SU-DHL-6 (cell line): ENCODE measurements around the gene ANXA7.

ENCODE experiments used
- H2AFZ ChIP-seq: fragments of 200-600 bp; sonication (generic); 2 replicates; pipeline ENCODE4 v1.6.1; 2014; ENCODE audit warnings: low read depth, mild to moderate bottlenecking, moderate library complexity, mixed read lengths, antibody characterized with exemption, low read length; ENCODE audit not compliant: severe bottlenecking
- H3F3A ChIP-seq: fragments of 200-600 bp; shearing (Covaris generic); 2 replicates; pipeline ENCODE4 v1.6.0; 2016; ENCODE audit warnings: antibody characterized with exemption, mild to moderate bottlenecking; ENCODE audit not compliant: insufficient read depth
- H3K27ac ChIP-seq: fragments of 200-600 bp; sonication (generic); 2 replicates; pipeline ENCODE4 v1.5.1; 2016; ENCODE audit warnings: low read depth, mild to moderate bottlenecking, low read length, moderate library complexity, mixed read lengths
- H3K27me3 ChIP-seq: fragments of 200-600 bp; sonication (generic), shearing (Covaris generic); 2 replicates; pipeline ENCODE4 v1.6.0; 2014; ENCODE audit warnings: mild to moderate bottlenecking, low read length
- H3K36me3 ChIP-seq: fragments of 200-600 bp; sonication (generic); 2 replicates; pipeline ENCODE4 v1.6.1; 2014; ENCODE audit warnings: mild to moderate bottlenecking, low read length, mixed read lengths
- H3K4me2 ChIP-seq: fragments of 300-600, 200-600 bp; shearing (Covaris generic), sonication (generic); 2 replicates; pipeline ENCODE4 v1.6.0; 2014; ENCODE audit warnings: low read length, low read depth, mild to moderate bottlenecking; ENCODE audit not compliant: poor library complexity, severe bottlenecking
- H3K4me3 ChIP-seq: fragments of 200-600 bp; sonication (generic); 2 replicates; pipeline ENCODE4 v1.5.1; 2014; ENCODE audit warnings: antibody characterized with exemption, low read length, mild to moderate bottlenecking, mixed read lengths; ENCODE audit not compliant: insufficient read depth, poor library complexity, severe bottlenecking
- H3K79me2 ChIP-seq: fragments of 200-600 bp; sonication (generic); 2 replicates; pipeline ENCODE4 v1.6.1; 2014; ENCODE audit warnings: mild to moderate bottlenecking, low read length, moderate library complexity; ENCODE audit not compliant: insufficient read depth
- H3K9ac ChIP-seq: fragments of 200-600 bp; sonication (generic); 2 replicates; pipeline ENCODE4 v1.7.0; 2014; ENCODE audit warnings: mild to moderate bottlenecking, low read length
- H3K9me2 ChIP-seq: fragments of 200-600 bp; sonication (generic); replicated peaks from 2 replicates; pipeline ENCODE4 v1.6.1; 2014; ENCODE audit warnings: low read length; ENCODE audit not compliant: insufficient read depth
- H3K9me3 ChIP-seq: fragments of 200-600 bp; sonication (generic); 2 replicates; pipeline ENCODE4 v1.6.1; 2014; ENCODE audit warnings: low read length, mixed read lengths; ENCODE audit not compliant: insufficient read depth
- H4K20me1 ChIP-seq: fragments of 200-600 bp; sonication (generic); 2 replicates; pipeline ENCODE4 v1.6.1; 2014; ENCODE audit warnings: low read depth, mild to moderate bottlenecking, antibody characterized with exemption, low read length, moderate library complexity, mixed read lengths
- CTCF ChIP-seq: fragments of 200-600 bp; sonication (generic); IDR thresholded peaks from one replicate; pipeline ENCODE4 v1.5.1; 2017; ENCODE audit warnings: antibody characterized with exemption, mild to moderate bottlenecking, low read length, moderate library complexity; ENCODE audit not compliant: insufficient read depth, poor library complexity, severe bottlenecking
- EZH2phosphoT487 ChIP-seq: fragments of 200-600 bp; sonication (generic), shearing (Covaris generic); conservative IDR thresholded peaks from 2 replicates; pipeline ENCODE4 v1.6.1; 2018; ENCODE audit warnings: mild to moderate bottlenecking, antibody characterized with exemption, low read length, moderate library complexity, mixed read lengths

ANXA7 gene

DNA sequence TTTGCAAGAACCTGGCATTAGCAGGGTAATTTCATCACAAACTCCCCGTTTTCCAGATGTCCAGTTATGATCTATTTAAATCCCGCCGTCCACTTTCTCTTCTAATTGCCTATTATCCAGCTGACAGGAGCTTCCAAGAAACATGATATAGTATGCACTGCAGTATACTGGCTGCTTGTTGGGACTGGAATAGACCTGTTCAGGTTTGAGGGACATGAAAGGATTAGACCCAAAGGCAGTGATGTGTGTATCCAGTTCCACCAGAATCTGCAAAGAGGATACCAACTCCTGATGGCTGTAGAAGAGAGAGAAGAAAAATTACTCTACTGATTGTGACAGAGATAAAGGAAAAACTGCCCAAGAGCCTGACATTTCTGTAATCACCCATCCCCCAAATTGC is 10.6 kb upstream of the ANXA7 start:
- Histone ChIP-seq H3K27ac (no peak overlapping the region), H3K4me3 (no peak overlapping the region), H3F3A (peaks cover 3% of the 10 kb centered on the region; the same call in 1 of the 2 replicates), H3K9ac (no peak overlapping the region), H2AFZ (no peak overlapping the region), H3K36me3 (peaks cover 5% of the 10 kb centered on the region; the same call in 1 of the 2 replicates), H3K27me3 (no peaks in the 10 kb centered on the region), H3K9me3 (no peaks in the 10 kb centered on the region), H3K9me2 (no peaks in the 10 kb centered on the region), H4K20me1 (no peaks in the 10 kb centered on the region), H3K4me2 (no peak overlapping the region), H3K79me2 (no peaks in the 10 kb centered on the region)
- no peak for TF ChIP-seq CTCF
- no peak for TF ChIP-seq EZH2phosphoT487

DNA sequence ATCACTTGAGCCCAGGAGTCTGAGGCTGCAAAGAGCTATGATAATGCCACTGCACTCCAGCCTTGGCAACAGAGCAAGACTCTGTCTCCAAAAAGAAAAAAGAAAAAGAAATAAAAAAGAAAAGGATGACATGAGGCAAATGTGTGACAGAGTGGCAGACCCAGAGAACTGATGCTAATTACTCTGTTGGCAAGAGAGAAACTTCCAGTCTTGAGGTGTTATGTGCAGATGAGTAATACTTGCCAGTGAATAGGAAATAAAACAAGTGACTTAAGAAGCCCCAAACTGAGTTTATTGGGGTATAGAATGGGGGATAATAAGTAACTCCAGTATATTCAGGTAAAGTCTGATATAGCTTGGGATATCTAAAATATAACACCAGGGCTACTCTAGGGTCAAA is 9.5 kb upstream of the ANXA7 start:
- Histone ChIP-seq H3K9me2 (no peaks in the 10 kb centered on the region), H3K27me3 (no peaks in the 10 kb centered on the region), H3K4me2 (no peak overlapping the region), H3K9ac (no peak overlapping the region), H3K27ac (no peak overlapping the region), H4K20me1 (no peaks in the 10 kb centered on the region), H2AFZ (no peak overlapping the region), H3K79me2 (no peaks in the 10 kb centered on the region), H3K36me3 (peaks cover 5% of the 10 kb centered on the region; the same call in 1 of the 2 replicates), H3K9me3 (no peaks in the 10 kb centered on the region), H3F3A (peaks cover 12% of the 10 kb centered on the region; the same call in 1 of the 2 replicates), H3K4me3 (no peak overlapping the region)
- TF ChIP-seq CTCF = no peak
- no peak for TF ChIP-seq EZH2phosphoT487

DNA sequence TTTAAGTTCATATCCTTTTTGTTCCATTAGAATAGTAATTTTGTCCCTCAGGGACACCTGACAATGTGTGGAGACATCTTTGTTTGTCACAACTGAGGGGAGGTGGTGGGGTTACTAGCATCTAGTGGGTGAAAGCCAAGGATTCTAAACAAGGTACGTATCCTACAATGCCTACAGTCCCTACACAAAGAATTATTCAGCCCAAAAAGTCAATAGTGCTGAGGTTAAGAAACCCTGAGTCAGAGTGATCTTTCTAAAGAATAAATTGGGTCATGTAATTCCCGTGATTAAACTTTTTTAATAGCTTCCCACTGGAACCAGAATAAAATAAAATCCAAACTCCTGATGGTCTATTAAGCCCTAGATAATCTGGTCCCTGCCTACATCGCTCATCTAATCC is 2.7 kb upstream of the ANXA7 start:
- H3K9me2 ChIP-seq = no peaks in the 10 kb centered on the region
- H3K27ac ChIP-seq = no peak overlapping the region
- H4K20me1 ChIP-seq = no peaks in the 10 kb centered on the region
- no peaks in the 10 kb centered on the region for H3K27me3 ChIP-seq
- TF ChIP-seq CTCF (no peak), EZH2phosphoT487 (no peak)
- H3K79me2 ChIP-seq = peaks cover 21% of the 10 kb centered on the region
- H3K4me3 ChIP-seq = no peak overlapping the region
- no peaks in the 10 kb centered on the region for H3K36me3 ChIP-seq
- peaks cover 12% of the 10 kb centered on the region; the same call in 1 of the 2 replicates for H3F3A ChIP-seq
- no peaks in the 10 kb centered on the region for H3K9me3 ChIP-seq
- no peak overlapping the region for H2AFZ ChIP-seq
- H3K9ac ChIP-seq = no peak overlapping the region
- H3K4me2 ChIP-seq = no peak overlapping the region
